Renal pelvis (tissue), 4 donors: ENCODE results near the gene AP2B1. TPM values are rescaled to one million over a fixed set of nuclear protein-coding genes. Genes with fewer than 3 reads are reported as not detected.

Experiments
- DNase-seq: peaks from one replicate; pipeline ENCODE4 v3.0.0-alpha.2; 2013
- polyA plus RNA-seq, 3 donors: library from polyadenylated mRNA; unstranded; fragments of 120-200 nt; gene quantifications; one replicate each; pipeline ENCODE4 v1.2.1, GENCODE V29; 2013; ENCODE audit not compliant: insufficient read length in 3 of 3

AP2B1 gene
- polyA plus RNA-seq, 3 donors: 120 to 137 (median 127) TPM

DNA sequence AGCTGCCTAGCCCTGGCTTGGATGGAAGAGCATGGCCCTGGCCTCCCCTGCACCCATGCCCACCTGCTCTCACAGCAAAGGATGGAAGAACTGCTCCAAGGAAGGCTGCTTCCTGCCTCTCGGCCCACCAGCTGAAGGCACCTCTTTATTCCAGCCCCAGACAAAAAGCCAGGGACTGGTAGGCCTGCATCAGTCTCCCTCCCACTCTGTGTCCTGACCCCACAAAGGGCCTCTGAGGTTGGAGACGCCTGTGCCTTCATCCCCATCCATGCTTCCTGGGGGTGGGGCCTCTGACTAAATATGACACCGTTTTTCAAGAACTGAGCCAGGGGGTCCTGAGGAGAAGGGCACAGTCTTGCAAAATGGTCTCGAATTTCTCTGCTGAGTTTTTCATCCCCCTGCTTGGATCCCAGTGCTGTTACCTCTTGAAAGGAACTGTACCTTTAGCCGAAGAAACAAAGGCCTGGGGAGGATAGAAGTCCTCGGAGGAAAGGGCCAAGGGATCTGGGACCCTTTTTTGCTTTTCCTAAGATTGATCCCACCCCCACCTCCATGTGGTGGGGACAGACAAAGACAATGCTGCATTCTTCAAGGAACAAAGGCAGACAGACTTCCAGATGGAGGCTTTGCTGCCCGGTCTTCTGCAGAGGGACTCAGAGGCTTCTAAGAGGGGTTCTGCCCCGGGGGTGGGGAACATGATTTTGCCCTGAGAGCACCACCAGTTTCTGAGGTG is 178.8 kb downstream of the AP2B1 start:
- DNase-seq: no peak

DNA sequence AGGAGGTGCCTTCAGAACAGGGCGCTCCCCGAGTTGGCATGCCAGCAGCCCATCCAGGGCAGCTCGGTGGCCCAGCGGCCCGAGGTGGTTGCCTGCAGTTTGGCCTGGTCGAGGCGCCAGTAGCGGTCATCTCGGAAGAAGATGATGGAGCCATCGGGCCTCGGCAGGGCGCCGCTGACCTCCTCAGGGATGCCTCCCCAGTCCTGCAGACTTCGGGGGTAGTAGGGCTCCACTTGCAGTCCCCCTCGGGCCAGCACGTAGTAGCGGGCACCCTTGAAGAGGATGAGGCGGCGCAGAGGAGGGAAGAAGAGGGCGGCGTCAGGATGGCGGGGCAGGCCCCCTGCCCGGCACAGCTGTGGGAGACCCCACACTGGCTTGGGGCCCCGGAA is 179.4 kb downstream of the AP2B1 start:
- no peak for DNase-seq

- no peak for DNase-seq
These were observed 179.9 kb downstream of the AP2B1 start for GRCh38 chr17:35766903-35767510.

- no peak for DNase-seq
These were observed 181.7 kb downstream of the AP2B1 start for GRCh38 chr17:35768797-35769196.

- no peak for DNase-seq
These were observed 182.9 kb downstream of the AP2B1 start for GRCh38 chr17:35769895-35770486.

DNA sequence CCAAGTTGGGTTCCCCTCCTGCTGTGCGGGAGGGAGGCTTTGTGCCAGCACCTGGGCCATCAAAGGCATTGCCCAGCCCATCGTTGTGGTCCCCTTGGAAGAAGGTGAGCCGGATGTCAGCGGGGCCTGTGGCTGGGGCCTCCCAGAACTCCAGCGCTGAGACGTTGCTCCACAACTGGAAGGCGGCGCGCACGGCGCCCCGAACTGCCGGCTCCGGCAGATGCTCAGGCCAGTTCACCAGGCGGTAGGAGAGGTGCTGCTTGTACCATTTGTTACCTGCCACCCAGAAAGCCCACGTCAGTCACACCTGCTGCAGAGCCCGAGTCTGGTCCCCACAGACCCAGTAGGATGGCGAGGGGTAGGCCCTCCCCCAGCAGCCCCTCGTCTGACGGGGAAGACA is 186.0 kb downstream of the AP2B1 start:
- DNase-seq: no peak

DNA sequence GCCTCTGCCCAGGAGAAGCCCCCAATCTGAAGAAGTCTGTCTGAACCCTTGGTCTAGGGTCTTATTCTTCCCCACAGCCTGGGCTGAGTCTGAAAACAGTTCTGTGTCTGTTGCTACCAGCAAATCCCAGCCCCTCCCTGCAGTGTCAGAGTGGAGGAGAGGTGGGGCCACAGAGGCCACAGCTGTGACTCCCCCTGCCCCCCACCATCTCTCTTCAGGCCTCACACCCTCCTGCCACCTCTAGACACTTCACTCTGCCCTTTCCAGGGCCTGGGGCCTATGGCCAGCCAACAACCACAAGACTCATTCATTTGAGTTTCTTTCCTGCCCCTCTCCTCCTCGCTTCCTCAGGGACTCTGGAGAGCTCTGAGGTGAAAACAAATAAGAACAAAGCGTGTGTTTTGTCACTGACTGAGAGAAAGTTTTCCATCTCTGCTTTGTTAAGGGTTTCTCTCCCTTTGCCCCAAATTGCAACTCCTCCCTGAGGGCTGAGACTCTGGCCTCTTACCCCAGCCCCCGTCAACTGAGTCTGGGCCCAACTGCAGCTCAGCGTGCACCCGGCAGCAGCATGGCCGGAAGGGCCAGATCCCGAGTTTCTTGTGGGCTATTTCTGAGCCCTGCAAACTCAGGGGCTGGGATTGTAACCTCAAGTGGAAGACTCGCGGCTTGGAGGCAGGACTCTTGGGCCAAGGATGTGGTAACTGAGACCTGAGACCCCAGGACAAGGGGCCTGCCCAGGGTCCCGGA is 186.7 kb downstream of the AP2B1 start:
- no peak for DNase-seq

DNA sequence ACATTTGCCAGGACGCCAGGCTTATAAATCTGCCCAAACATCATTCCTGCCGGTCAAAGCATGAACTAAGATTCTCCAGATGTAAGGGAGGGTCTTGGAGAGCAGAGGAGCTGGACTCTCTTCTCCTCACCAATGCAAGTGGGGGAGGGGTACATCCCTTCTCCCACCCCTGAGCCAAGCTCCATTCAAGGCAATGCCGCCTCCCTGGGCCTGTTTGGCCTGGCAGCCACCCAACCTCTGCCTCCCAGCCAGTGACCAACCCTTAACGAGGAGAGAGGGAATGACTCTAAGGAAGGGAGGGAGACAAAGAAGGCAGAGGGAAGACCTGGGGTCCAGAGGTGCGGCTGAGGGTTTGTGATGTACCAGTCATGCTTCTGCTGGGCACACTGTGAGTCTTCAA is 187.4 kb downstream of the AP2B1 start:
- DNase-seq: no peak

- no peak for DNase-seq
These were observed 187.9 kb downstream of the AP2B1 start for GRCh38 chr17:35775039-35775438.

GRCh38 chr17:35775583-35775982 is 188.5 kb downstream of the AP2B1 start:
- no peak for DNase-seq

Other genes with a start within 250 kb of the AP2B1 start
- gene SLFN11, start 213.7 kb upstream of the AP2B1 start, polyA plus RNA-seq: 10 to 100 TPM in 2 of 3 donors, 1 to 10 TPM in 1; 9.5 to 16.8 (median 12.2) TPM
- 10 to 100 TPM; 13.7 to 20.2 (median 14.2) TPM for gene SLFN12, start 154.8 kb upstream of the AP2B1 start, polyA plus RNA-seq
- gene SLFN13, start 138.6 kb upstream of the AP2B1 start, polyA plus RNA-seq: 10 to 100 TPM; 16.5 to 47.6 (median 37.5) TPM
- gene SLFN12L, start 49.6 kb upstream of the AP2B1 start, polyA plus RNA-seq: under 1 TPM; 0.11 to 0.30 (median 0.22) TPM
- gene SLFN14, start 26.5 kb upstream of the AP2B1 start, polyA plus RNA-seq: under 1 TPM; 0.12 to 0.22 (median 0.17) TPM
- gene PEX12, start 8.8 kb upstream of the AP2B1 start, polyA plus RNA-seq: 10 to 100 TPM; 10.3 to 11.5 (median 11.0) TPM
- 10 to 100 TPM; 12.4 to 17.1 (median 16.1) TPM for gene RASL10B, start 144.3 kb downstream of the AP2B1 start, polyA plus RNA-seq
- under 1 TPM; 0.03 to 0.13 (median 0.07) TPM for gene GAS2L2, start 165.9 kb downstream of the AP2B1 start, polyA plus RNA-seq
- gene C17orf50, start 173.6 kb downstream of the AP2B1 start, polyA plus RNA-seq: under 1 TPM in 2 of 3 donors, not detected in 1; 0.09 to 0.29 TPM
- gene MMP28, start 208.3 kb downstream of the AP2B1 start, polyA plus RNA-seq: 1 to 10 TPM; 1.7 to 3.2 (median 2.0) TPM
- gene TAF15, start 222.2 kb downstream of the AP2B1 start, polyA plus RNA-seq: 100 to 1,000 TPM; 208 to 284 (median 226) TPM